ENCODE data around the gene NLRP6.
"Not testable (repeated sequence)": the region's sequence is repeated elsewhere in the genome, so short reads cannot be mapped to it uniquely, and the experiment has no call there.

Gene NLRP6

GRCh38 chr11:282171-282570 is 4.0 kb downstream of the NLRP6 start:
- DNase-seq (ENCODE audit: low spot score), result no peak

GRCh38 chr11:282630-283360 is 4.6 kb downstream of the NLRP6 start:
- no peak for DNase-seq (ENCODE audit: low spot score)

DNA sequence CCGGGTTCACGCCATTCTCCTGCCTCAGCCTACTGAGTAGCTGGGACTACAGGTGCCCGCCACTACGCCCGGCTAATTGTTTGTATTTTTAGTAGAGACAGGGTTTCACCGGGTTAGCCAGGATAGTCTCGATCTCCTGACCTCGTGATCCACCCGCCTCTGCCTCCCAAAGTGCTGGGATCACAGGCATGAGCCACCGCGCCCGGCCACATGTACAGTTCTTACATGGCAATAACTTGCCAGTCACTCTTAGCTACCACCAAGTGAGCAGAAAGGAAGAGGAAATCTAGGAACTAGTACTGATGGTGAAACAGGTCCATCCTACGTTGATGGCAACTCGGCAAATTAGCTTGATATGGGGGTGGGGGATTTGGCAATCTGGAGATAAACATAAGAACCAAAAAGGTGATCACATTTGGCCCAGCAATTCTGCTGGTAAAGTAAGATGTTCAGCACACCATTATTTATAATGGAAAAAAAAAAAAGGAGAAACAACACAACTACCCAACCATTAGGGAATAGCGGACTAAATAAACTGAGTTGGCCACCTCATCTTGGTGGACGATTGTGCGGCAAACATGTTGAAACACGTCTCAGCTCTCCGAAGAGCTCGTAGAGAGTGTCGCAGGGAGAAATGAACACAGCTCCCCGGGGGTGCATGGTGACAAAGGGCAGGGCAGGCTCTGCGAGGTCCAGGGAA is 5.3 kb downstream of the NLRP6 start:
- DNase-seq (ENCODE audit: low spot score), result no peak

DNA sequence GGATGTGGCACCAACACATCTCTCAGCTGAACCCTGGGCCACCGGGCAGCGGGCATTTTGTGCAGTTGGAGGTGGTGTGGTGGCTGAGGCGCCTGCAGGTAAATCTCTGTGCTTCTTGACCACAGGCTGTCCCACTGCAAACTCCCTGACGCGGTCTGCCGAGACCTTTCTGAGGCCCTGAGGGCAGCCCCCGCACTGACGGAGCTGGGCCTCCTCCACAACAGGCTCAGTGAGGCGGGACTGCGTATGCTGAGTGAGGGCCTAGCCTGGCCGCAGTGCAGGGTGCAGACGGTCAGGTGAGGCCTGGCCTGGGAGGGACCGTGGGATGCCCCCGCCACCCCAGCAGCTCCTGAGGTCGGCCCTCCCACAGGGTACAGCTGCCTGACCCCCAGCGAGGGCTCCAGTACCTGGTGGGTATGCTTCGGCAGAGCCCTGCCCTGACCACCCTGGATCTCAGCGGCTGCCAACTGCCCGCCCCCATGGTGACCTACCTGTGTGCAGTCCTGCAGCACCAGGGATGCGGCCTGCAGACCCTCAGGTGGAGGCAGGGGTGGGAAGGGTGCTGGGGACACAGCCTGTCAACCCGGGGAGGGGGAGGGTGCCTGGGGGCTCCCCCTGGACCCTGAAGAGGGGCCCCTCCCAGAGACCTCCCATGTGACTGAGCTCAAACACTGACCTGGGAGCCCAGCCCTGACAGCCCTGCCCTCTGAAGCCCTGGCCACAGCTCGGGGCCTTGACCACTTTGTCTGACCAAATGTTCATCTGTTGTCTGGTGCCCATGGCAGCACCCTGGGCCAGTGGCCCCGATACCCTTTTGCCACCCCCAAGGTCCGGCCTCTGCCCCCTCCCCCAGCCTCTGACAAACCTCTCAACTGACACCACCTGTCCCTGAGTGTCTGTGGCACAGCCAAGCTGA is 6.2 kb downstream of the NLRP6 start:
- no peak for DNase-seq (ENCODE audit: low spot score)

- no peak for DNase-seq (ENCODE audit: low spot score)
These were observed 7.0 kb downstream of the NLRP6 start for GRCh38 chr11:285021-285893.

DNA sequence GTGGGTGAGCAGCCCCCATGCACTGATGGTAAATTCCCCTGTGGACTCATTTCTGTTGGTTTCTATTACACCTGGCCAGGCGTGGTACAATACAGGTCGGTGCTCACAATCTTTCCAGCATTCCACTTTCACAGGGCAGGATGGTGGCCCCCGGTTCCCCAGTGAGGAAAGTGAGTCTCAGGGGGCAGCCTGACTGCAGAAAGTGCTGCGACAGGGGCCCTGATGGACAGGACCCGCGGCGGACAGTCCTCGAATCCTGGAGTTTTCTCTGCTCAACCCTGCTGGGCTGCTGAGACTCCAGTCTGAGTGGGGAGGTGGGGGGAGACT is 7.7 kb downstream of the NLRP6 start:
- DNase-seq (ENCODE audit: low spot score), result no peak

GRCh38 chr11:286977-287820 is 9.0 kb downstream of the NLRP6 start:
- not testable (repeated sequence) for DNase-seq (ENCODE audit: low spot score)

- DNase-seq (ENCODE audit: low spot score), result no peak
These were observed 9.7 kb downstream of the NLRP6 start for GRCh38 chr11:287821-288477.

DNA sequence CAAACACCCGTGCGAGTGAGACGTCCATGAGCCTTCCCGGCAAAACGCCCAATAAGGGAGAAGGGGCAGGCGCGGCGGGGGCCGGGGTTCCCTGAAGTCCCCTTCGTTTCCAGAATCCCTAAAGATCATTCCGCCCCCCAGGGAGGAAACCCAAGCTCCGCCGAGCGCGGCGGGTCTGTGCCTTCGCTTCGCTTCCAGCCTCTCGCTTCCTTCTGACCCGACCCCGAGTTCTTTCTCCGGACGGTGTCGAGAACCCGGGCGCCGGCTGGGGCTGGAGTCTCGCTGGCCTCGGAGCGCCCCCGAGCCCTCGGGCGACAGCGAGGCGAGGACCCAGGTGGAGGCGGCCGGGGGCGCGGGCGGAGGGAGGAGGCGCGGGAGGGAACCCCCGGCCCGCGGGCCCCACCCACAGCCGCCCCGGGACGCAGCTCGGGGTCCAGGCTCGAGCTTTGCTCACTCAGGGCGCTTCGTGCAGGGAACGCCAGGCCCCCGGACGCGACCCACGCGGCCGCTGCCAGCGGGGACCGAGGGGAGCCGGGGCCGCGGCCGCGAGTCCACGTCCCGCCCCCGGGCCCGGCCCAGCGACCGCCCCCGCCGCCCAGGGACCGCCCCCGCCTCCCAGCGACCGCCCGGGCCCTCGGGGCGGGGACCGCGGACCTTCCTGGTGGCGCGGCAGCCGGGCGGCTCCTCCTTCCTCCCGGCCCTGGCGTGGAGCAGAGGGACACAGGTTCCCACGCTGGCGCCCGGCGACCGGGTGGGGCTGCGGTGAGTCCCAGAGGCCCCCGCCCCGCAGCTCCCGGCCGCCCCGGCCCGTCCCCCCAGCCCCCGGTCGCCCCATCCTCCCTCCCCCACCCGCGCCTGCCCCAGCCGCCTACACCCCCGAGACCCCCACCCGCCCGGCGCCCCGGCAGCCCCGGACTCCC is 10.5 kb downstream of the NLRP6 start, which contains the start of gene PGGHG:
Gene PGGHG (plus strand): TSS at position 649 of the 920 bp plus-strand sequence. CDS start 691 bp downstream, outside the sequence.
- peak; percentile 96 for DNase-seq (ENCODE audit: low spot score)

GRCh38 chr11:289398-289711 is 11.1 kb downstream of the NLRP6 start:
- peak; percentile 51 for DNase-seq (ENCODE audit: low spot score)

- no peak for DNase-seq (ENCODE audit: low spot score)
These were observed 11.8 kb downstream of the NLRP6 start for GRCh38 chr11:289712-290620.

DNA sequence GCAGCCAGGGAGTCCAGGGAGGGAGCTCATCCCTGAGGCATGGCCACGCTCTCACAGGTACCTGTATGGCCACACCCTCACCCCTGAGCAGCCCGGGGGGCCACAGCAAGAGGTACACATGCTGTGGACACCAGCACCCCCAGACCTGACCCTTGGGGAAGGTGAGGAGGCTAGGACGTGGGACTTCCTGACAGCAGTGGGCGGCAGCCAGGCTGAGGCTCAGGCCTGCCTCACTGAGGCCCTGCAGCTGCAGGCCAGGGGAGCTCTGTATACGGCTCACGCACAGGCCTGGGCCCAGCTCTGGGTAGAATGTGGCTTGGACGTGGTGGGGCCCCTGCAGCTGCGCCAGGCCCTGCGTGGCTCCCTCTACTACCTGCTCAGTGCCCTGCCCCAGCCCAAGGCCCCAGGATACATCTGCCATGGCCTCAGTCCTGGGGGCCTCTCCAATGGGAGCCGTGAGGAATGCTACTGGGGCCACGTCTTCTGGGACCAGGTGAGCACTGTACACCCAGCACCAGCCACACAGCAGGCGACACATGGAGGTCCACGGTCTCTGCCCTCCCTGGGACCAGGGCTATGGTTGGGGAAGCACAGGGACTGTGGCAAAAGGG is 12.5 kb downstream of the NLRP6 start:
- DNase-seq (ENCODE audit: low spot score), result no peak

DNA sequence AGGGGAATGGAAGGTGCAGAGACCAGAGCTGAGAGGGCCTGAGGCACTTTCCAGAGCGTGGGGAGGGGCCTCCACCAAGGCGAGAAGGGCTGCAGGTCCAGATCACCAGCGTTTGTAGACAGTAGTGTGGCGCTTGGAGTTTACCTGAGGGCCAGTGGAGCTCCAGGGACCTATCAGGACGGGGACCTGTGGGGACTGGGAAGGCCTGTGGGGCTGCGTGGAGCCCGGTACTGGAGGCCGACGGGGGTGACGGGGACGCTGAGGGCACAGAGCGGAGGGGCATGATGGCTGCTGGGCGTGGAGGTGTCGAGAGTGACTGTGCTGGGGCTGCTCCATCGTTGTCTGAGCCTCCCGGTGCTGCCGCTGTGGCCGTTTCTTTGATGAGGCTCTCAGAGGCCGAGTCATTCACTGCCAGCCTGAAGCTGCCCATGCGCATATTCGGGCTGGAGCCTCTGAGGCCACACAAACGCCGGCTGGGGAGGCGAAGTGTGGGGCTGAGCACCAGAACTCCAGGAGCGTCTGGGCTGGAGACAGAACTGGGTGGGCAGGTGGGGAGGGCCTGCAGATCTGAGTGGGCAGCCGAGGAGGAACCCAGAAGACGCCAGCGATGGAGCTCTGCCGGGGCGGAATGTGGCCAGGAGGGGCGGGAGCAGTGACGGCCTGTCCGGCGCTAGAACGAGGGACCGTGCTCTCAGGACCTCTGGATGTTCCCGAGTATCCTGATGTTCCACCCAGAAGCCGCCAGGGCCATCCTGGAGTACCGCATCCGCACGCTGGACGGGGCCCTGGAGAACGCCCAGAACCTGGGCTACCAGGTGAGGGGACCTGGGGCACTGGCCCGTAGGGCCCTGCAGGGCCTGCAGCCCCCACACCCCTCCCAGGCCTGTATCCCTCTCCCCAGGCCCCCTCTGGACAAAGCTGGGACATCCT is 13.3 kb downstream of the NLRP6 start:
- no peak for DNase-seq (ENCODE audit: low spot score)

GRCh38 chr11:292211-293121 is 14.3 kb downstream of the NLRP6 start:
- DNase-seq (ENCODE audit: low spot score), result no peak

GRCh38 chr11:293271-293851 is 15.2 kb downstream of the NLRP6 start:
- no peak for DNase-seq (ENCODE audit: low spot score)
